Panc1 (cell line): Measurements from ENCODE around the gene BRF1.

Source experiments
- POLR2AphosphoS5 ChIP-seq: IDR thresholded peaks from 2 replicates; pipeline ENCODE4 v1.6.1; 2012; ENCODE audit warnings: mild to moderate bottlenecking, low read depth, low read length, moderate library complexity
- TF ChIP-seq, protein P1 (sequence below): fragments of 450-650 bp; IDR thresholded peaks from 2 replicates; pipeline ENCODE4 v1.5.1; 2017; ENCODE audit warnings: mild to moderate bottlenecking
- TF ChIP-seq, protein P2 (sequence below), 2 experiments: IDR thresholded peaks; 2 replicates each; pipeline ENCODE4 v1.6.1; 2011 to 2012; ENCODE audit warnings: low read depth in 2 of 2, control low read depth in 1 of 2, low read length in 1 of 2, mild to moderate bottlenecking in 1 of 2, moderate library complexity in 1 of 2; ENCODE audit not compliant: insufficient read depth in 1 of 2

DNA sequence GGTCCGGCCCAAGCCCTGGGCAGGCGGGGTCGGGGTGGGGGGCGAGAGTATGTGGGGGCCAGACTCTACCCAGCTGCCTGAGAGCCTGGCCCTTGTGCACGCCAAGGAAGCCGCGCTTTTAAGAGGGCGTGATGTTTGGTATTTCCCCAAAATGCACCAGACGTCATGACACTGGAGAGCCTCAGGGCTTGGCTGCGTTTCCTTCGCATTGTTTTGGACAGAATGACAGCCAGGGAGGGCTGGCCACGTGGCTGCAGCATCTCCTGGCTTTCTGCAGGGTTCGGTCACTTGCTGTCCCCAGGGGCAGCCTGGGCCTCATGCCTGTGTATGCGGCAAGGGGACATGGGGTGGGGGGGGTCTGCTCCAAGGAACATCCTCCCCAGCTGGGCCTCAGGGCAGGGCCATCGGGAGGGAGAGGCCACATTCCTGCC lies 103.6 kb downstream of the BRF1 start:
- TF ChIP-seq, protein P1, sequence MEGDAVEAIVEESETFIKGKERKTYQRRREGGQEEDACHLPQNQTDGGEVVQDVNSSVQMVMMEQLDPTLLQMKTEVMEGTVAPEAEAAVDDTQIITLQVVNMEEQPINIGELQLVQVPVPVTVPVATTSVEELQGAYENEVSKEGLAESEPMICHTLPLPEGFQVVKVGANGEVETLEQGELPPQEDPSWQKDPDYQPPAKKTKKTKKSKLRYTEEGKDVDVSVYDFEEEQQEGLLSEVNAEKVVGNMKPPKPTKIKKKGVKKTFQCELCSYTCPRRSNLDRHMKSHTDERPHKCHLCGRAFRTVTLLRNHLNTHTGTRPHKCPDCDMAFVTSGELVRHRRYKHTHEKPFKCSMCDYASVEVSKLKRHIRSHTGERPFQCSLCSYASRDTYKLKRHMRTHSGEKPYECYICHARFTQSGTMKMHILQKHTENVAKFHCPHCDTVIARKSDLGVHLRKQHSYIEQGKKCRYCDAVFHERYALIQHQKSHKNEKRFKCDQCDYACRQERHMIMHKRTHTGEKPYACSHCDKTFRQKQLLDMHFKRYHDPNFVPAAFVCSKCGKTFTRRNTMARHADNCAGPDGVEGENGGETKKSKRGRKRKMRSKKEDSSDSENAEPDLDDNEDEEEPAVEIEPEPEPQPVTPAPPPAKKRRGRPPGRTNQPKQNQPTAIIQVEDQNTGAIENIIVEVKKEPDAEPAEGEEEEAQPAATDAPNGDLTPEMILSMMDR: no peak
- TF ChIP-seq POLR2AphosphoS5: no peak
- TF ChIP-seq, protein P2, sequence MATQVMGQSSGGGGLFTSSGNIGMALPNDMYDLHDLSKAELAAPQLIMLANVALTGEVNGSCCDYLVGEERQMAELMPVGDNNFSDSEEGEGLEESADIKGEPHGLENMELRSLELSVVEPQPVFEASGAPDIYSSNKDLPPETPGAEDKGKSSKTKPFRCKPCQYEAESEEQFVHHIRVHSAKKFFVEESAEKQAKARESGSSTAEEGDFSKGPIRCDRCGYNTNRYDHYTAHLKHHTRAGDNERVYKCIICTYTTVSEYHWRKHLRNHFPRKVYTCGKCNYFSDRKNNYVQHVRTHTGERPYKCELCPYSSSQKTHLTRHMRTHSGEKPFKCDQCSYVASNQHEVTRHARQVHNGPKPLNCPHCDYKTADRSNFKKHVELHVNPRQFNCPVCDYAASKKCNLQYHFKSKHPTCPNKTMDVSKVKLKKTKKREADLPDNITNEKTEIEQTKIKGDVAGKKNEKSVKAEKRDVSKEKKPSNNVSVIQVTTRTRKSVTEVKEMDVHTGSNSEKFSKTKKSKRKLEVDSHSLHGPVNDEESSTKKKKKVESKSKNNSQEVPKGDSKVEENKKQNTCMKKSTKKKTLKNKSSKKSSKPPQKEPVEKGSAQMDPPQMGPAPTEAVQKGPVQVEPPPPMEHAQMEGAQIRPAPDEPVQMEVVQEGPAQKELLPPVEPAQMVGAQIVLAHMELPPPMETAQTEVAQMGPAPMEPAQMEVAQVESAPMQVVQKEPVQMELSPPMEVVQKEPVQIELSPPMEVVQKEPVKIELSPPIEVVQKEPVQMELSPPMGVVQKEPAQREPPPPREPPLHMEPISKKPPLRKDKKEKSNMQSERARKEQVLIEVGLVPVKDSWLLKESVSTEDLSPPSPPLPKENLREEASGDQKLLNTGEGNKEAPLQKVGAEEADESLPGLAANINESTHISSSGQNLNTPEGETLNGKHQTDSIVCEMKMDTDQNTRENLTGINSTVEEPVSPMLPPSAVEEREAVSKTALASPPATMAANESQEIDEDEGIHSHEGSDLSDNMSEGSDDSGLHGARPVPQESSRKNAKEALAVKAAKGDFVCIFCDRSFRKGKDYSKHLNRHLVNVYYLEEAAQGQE (IDR thresholded peaks at IDR 0.05; ENCODE audit: insufficient read depth in 1 of 2, low read depth in 2 of 2, low read length in 1 of 2): no peak
